Epithelial cell of esophagus (primary cell): ENCODE data around the gene ANTKMT.
"Not testable (repeated sequence)": the region's sequence is repeated elsewhere in the genome, so short reads cannot be mapped to it uniquely, and the experiment has no call there.

Source experiments
- DNase-seq: peaks from one replicate; pipeline ENCODE4 v3.0.0; 2010; ENCODE audit warnings: low read depth
- H3K4me3 ChIP-seq: 2 replicates; pipeline ENCODE4 v1.5.1; 2011; ENCODE audit warnings: mild to moderate bottlenecking, low read length, control low read depth
- CTCF ChIP-seq: IDR thresholded peaks from 2 replicates; pipeline ENCODE4 v1.5.1; 2011; ENCODE audit warnings: low read depth, mild to moderate bottlenecking, low read length, control low read depth, inconsistent platforms; ENCODE audit not compliant: insufficient read depth; ENCODE audit errors: missing control alignments

ANTKMT gene

GRCh38 chr16:751152-752006 lies 30.4 kb downstream of the ANTKMT start:
- TF ChIP-seq CTCF, result no peak
- DNase-seq, result no peak

GRCh38 chr16:752007-752312 lies 31.0 kb downstream of the ANTKMT start:
- DNase-seq, result no peak
- TF ChIP-seq CTCF, result no peak
- no peak overlapping the region for H3K4me3 ChIP-seq

More at GRCh38 chr16:751152-752006, 30.4 kb downstream of the ANTKMT start:
- H3K4me3 ChIP-seq, result no peak overlapping the region

GRCh38 chr16:754121-754607 lies 33.2 kb downstream of the ANTKMT start:
- H3K4me3 ChIP-seq, DNase-seq: not testable (repeated sequence)

- DNase-seq, result no peak
- no peak for TF ChIP-seq CTCF
- H3K4me3 ChIP-seq, result no peak overlapping the region
Measured at GRCh38 chr16:754656-755055, 33.7 kb downstream of the ANTKMT start.

- no peak for TF ChIP-seq CTCF
- H3K4me3 ChIP-seq, result no peak overlapping the region
- DNase-seq, result peak; percentile 23
Measured at GRCh38 chr16:756428-756827, 35.5 kb downstream of the ANTKMT start.

GRCh38 chr16:759110-759910 lies 38.4 kb downstream of the ANTKMT start:
- H3K4me3 ChIP-seq, result no peak overlapping the region
- TF ChIP-seq CTCF, result no peak
- DNase-seq, result peak; percentile 60

GRCh38 chr16:760065-760464 lies 39.1 kb downstream of the ANTKMT start:
- DNase-seq, result no peak
- TF ChIP-seq CTCF, result no peak
- no peak overlapping the region for H3K4me3 ChIP-seq
